Stimulated activated memory B cell treated with anti-CD40 and anti-IgM and Interleukin-4, amounts not matched to agents 10 μg/mL and 1 μg/mL and 100 μg/mL, for 72 hours (primary cell): Measurements from ENCODE around the gene LPIN1.

Source experiments
- ATAC-seq: fragments of 150-1000 bp; cut with Tn5 transposase; 2 replicates; pipeline ENCODE4 v1.10.0; 2021
- H3K27ac Mint-ChIP-seq: one replicate; pipeline ENCODE4 v1.8.0; 2022; ENCODE audit warnings: mild to moderate bottlenecking, mixed read lengths
- H3K27me3 Mint-ChIP-seq: one replicate; pipeline ENCODE4 v1.8.0; 2022; ENCODE audit warnings: mixed read lengths
- H3K36me3 Mint-ChIP-seq: one replicate; pipeline ENCODE4 v1.8.0; 2022; ENCODE audit warnings: mixed read lengths
- H3K4me1 Mint-ChIP-seq: one replicate; pipeline ENCODE4 v1.8.0; 2022; ENCODE audit warnings: mixed read lengths
- H3K4me3 Mint-ChIP-seq: one replicate; pipeline ENCODE4 v1.8.0; 2022; ENCODE audit warnings: mild to moderate bottlenecking, moderate library complexity, mixed read lengths
- H3K9me3 Mint-ChIP-seq: one replicate; pipeline ENCODE4 v1.8.0; 2022; ENCODE audit warnings: mixed read lengths

Gene LPIN1

GRCh38 chr2:11773747-11774525 lies 27.5 kb downstream of the LPIN1 start:
- Mint-ChIP-seq H3K27me3 (no peaks in the 10 kb centered on the region), H3K9me3 (no peaks in the 10 kb centered on the region), H3K27ac (peak overlapping the region; percentile 71), H3K4me3 (no peak overlapping the region), H3K36me3 (peaks cover 61% of the 10 kb centered on the region), H3K4me1 (peaks cover 32% of the 10 kb centered on the region)
- ATAC-seq: no peak

- Mint-ChIP-seq H3K4me1 (peaks cover 38% of the 10 kb centered on the region), H3K4me3 (no peak overlapping the region), H3K36me3 (peaks cover 59% of the 10 kb centered on the region), H3K9me3 (no peaks in the 10 kb centered on the region), H3K27me3 (no peaks in the 10 kb centered on the region), H3K27ac (peak overlapping the region; percentile 71)
- ATAC-seq: no peak
These were observed 28.2 kb downstream of the LPIN1 start for GRCh38 chr2:11774600-11774999.

- peak overlapping the region; percentile 71 for H3K27ac Mint-ChIP-seq
- ATAC-seq: peak; percentile 65
- no peaks in the 10 kb centered on the region for H3K27me3 Mint-ChIP-seq
- peaks cover 38% of the 10 kb centered on the region for H3K4me1 Mint-ChIP-seq
- peak overlapping the region; percentile 50 for H3K4me3 Mint-ChIP-seq
- no peaks in the 10 kb centered on the region for H3K9me3 Mint-ChIP-seq
- peaks cover 59% of the 10 kb centered on the region for H3K36me3 Mint-ChIP-seq
These were observed 29.0 kb downstream of the LPIN1 start for GRCh38 chr2:11775384-11775783.

GRCh38 chr2:11777066-11777782 lies 30.8 kb downstream of the LPIN1 start:
- Mint-ChIP-seq H3K9me3 (no peaks in the 10 kb centered on the region), H3K4me1 (peaks cover 34% of the 10 kb centered on the region), H3K36me3 (peaks cover 60% of the 10 kb centered on the region), H3K27me3 (no peaks in the 10 kb centered on the region), H3K27ac (peak overlapping the region; percentile 78), H3K4me3 (no peak overlapping the region)
- no peak for ATAC-seq

- peaks cover 67% of the 10 kb centered on the region for H3K36me3 Mint-ChIP-seq
- H3K4me1 Mint-ChIP-seq: peaks cover 33% of the 10 kb centered on the region
- no peaks in the 10 kb centered on the region for H3K27me3 Mint-ChIP-seq
- H3K4me3 Mint-ChIP-seq: no peak overlapping the region
- peak overlapping the region; percentile 78 for H3K27ac Mint-ChIP-seq
- H3K9me3 Mint-ChIP-seq: no peaks in the 10 kb centered on the region
- ATAC-seq: no peak
These were observed 31.5 kb downstream of the LPIN1 start for GRCh38 chr2:11777886-11778415.

GRCh38 chr2:11778416-11778815 lies 32.0 kb downstream of the LPIN1 start:
- ATAC-seq: no peak
- Mint-ChIP-seq H3K4me1 (peaks cover 33% of the 10 kb centered on the region), H3K27me3 (no peaks in the 10 kb centered on the region), H3K9me3 (no peaks in the 10 kb centered on the region), H3K4me3 (peak overlapping the region; percentile 15), H3K36me3 (peaks cover 70% of the 10 kb centered on the region), H3K27ac (peak overlapping the region; percentile 78)

- Mint-ChIP-seq H3K4me1 (peaks cover 33% of the 10 kb centered on the region), H3K36me3 (peaks cover 70% of the 10 kb centered on the region)
These were observed 32.7 kb downstream of the LPIN1 start for GRCh38 chr2:11778923-11779757.

GRCh38 chr2:11781602-11782001 lies 35.2 kb downstream of the LPIN1 start:
- Mint-ChIP-seq H3K36me3 (peaks cover 87% of the 10 kb centered on the region), H3K4me3 (no peak overlapping the region), H3K27ac (no peak overlapping the region), H3K9me3 (no peaks in the 10 kb centered on the region), H3K27me3 (no peaks in the 10 kb centered on the region), H3K4me1 (peaks cover 29% of the 10 kb centered on the region)
- ATAC-seq: no peak

More at GRCh38 chr2:11778923-11779757, 32.7 kb downstream of the LPIN1 start:
- peak overlapping the region; percentile 78 for H3K27ac Mint-ChIP-seq
- H3K4me3 Mint-ChIP-seq: peak overlapping the region; percentile 15
- H3K27me3 Mint-ChIP-seq: no peaks in the 10 kb centered on the region
- ATAC-seq: peak; percentile 94
- no peaks in the 10 kb centered on the region for H3K9me3 Mint-ChIP-seq

- Mint-ChIP-seq H3K27ac (no peak overlapping the region), H3K9me3 (no peaks in the 10 kb centered on the region), H3K36me3 (peaks cover 89% of the 10 kb centered on the region), H3K4me1 (peaks cover 9% of the 10 kb centered on the region), H3K4me3 (no peak overlapping the region), H3K27me3 (no peaks in the 10 kb centered on the region)
- ATAC-seq: no peak
These were observed 37.8 kb downstream of the LPIN1 start for GRCh38 chr2:11784280-11784679.

- H3K9me3 Mint-ChIP-seq: no peaks in the 10 kb centered on the region
- no peaks in the 10 kb centered on the region for H3K27me3 Mint-ChIP-seq
- H3K4me3 Mint-ChIP-seq: no peak overlapping the region
- H3K27ac Mint-ChIP-seq: no peak overlapping the region
- H3K36me3 Mint-ChIP-seq: peaks cover 89% of the 10 kb centered on the region
- no peak for ATAC-seq
- H3K4me1 Mint-ChIP-seq: peaks cover 6% of the 10 kb centered on the region
These were observed 38.5 kb downstream of the LPIN1 start for GRCh38 chr2:11784747-11785610.

- ATAC-seq: no peak
- Mint-ChIP-seq H3K27ac (no peak overlapping the region), H3K4me3 (no peak overlapping the region), H3K36me3 (peaks cover 89% of the 10 kb centered on the region), H3K9me3 (no peaks in the 10 kb centered on the region), H3K4me1 (peaks cover 6% of the 10 kb centered on the region), H3K27me3 (no peaks in the 10 kb centered on the region)
These were observed 39.1 kb downstream of the LPIN1 start for GRCh38 chr2:11785611-11785940.

- no peak for ATAC-seq
- Mint-ChIP-seq H3K27me3 (no peaks in the 10 kb centered on the region), H3K4me1 (peaks cover 6% of the 10 kb centered on the region), H3K4me3 (no peak overlapping the region), H3K27ac (no peak overlapping the region), H3K36me3 (peaks cover 89% of the 10 kb centered on the region), H3K9me3 (no peaks in the 10 kb centered on the region)
These were observed 39.8 kb downstream of the LPIN1 start for GRCh38 chr2:11786191-11786590.

GRCh38 chr2:11786592-11786991 lies 40.2 kb downstream of the LPIN1 start:
- Mint-ChIP-seq H3K4me3 (no peak overlapping the region), H3K4me1 (peaks cover 6% of the 10 kb centered on the region), H3K27ac (no peak overlapping the region), H3K36me3 (peaks cover 89% of the 10 kb centered on the region), H3K27me3 (no peaks in the 10 kb centered on the region), H3K9me3 (no peaks in the 10 kb centered on the region)
- ATAC-seq: no peak

- Mint-ChIP-seq H3K27me3 (no peaks in the 10 kb centered on the region), H3K4me1 (peaks cover 6% of the 10 kb centered on the region), H3K27ac (no peak overlapping the region), H3K9me3 (no peaks in the 10 kb centered on the region), H3K36me3 (peaks cover 87% of the 10 kb centered on the region), H3K4me3 (no peak overlapping the region)
- ATAC-seq: no peak
These were observed 41.6 kb downstream of the LPIN1 start for GRCh38 chr2:11787991-11788390.
